NCI-H146 (cell line): Measurements from ENCODE around the gene TXNL4B.
"Not testable (repeated sequence)": the region's sequence is repeated elsewhere in the genome, so short reads cannot be mapped to it uniquely, and the experiment has no call there.

Experiments
- DNase-seq: peaks from one replicate; lab custom pipeline; 2025; lab: John Stamatoyannopoulos, UW

The TXNL4B gene

DNA sequence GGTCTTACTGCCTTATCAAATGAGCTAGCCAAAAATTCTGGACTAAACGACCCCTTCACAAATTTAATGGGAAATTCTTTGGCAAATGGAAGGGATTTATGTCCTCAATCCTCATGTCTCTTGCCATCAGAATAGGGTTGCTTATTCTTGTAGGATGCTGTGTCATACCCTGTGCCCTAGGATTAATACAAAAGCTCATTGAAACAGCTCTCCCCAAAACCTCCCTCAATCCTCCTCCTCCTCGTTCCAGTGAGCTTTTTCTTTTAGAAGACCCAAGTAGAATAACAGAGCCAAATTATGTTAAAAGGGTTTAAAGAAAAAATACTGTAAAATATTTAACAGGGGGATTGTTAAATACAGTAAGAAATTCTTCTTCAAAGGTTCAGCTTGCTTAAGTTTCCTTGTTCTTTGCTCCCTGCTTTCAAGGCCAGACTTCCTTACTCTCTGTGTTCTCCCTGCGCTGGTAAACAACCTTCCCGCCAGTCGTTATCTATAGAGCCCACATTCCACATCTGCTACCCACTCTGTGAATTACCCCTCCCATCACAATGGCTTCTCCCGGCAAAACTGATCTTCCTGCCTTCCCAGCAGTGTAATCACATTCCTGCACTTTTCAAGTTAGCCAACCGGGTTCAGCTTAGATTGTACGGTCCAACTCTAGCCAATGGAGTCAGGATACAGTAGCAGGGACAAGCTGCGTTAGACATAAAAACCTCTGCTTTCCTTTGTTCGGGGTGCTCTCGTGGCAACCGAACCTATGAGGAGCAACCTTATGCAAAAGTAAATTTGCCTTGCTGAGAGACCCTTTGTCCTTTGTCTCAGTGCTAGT is 20.7 kb downstream of the TXNL4B start:
- DNase-seq = no peak

DNA sequence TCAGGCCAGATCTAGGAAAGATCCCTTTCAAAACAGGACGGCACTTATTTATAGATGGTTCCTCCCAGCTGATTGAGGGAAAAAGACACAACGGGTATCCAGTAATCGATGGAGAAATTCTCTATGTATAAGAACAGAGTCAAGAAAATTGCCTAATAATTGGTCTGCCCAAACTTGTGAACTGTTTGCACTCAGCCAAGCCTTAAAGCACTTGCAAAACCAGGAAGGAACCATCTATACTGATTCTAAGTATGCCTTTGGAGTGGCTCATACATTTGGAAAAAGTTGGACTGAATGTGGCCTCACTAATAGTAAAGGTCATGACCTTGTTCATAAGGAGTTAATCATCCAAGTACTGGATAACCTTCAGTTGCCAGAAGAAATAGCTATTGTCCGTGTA is 24.5 kb downstream of the TXNL4B start:
- no peak for DNase-seq

DNA sequence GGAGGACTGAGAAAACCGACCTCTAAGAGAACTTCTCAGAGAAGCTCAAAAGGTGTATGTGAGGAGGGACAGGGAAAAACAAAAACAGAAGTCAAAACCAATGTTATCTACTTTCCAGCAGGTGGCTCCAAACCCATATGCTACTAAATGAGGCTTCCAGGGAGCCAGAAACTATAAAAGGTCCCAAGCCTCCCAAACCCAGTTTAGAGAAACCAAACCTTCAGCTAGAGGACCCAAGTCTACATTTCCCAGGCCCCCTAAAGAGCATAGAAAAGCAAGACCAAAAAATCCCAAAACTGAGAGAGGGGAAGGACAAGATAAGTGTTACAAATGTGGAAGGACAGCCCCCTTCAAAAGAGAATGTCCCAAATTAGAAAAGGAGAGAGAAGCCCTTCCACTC is 26.7 kb downstream of the TXNL4B start:
- DNase-seq = peak; percentile 41

DNA sequence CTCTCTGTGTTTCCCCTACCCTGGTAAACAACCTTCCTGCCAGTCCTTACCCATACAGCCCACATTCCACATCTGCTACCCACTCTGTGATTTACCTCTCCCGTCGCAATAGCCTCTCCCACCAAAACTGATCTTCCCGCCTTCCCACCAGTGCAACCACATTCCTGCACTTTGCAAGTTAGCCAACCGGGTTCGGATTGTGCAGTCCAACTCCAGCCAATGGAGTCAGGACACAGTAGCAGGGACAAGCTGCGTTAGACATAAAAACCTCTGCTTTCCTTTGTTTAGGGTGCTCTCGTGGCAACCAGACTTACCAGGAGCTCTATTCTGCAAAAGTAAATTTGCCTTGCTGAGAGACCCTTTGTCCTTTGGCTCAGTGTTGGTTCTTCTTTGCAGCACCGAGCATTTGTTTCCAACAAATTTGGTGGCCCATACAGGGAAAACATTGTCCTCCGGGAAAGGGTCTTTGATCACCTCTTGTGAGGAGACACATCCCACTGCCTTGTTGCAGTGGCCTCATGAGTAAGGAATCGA is 29.0 kb downstream of the TXNL4B start:
- no peak for DNase-seq

DNA sequence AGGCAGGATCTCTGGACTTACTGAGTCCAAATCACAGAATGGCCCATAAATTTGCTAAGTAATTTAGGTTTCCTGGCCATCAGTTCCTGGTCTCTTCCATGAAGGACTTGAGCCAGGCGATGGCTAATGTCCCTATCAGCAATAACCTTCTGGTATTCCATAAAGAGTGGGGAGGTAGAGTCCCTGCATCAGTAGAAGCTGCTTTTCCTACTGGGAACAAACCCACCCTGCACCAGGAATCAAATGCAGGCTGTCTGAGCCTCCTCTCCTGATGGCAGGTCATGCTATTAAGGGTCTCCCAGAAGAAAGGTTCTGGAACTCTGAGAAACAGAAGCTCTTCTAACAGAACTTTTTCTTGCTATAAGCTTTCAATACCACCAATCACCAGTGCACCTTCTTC is 31.9 kb downstream of the TXNL4B start:
- no peak for DNase-seq

DNA sequence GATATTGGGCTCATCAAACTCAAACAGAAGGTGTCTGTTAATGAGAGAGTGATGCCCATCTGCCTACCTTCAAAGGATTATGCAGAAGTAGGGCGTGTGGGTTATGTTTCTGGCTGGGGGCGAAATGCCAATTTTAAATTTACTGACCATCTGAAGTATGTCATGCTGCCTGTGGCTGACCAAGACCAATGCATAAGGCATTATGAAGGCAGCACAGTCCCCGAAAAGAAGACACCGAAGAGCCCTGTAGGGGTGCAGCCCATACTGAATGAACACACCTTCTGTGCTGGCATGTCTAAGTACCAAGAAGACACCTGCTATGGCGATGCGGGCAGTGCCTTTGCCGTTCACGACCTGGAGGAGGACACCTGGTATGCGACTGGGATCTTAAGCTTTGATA is 33.0 kb downstream of the TXNL4B start:
- DNase-seq = no peak

DNA sequence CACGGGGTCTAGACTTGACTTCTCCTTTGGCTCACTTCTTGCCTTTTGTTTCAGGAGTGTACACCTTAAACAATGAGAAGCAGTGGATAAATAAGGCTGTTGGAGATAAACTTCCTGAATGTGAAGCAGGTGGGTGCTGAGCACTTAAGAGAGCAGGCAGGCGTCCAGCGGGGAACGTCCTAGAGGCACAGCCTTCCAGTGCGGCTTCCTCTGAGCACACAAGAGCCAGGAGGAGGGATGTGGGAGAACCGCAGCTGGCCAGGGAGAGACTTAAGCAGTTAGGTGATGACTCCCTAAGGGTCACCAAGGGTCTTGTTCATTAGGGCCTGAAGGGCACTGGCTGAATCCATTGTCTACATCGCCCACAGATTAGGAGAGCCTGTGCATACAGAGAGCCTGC is 34.4 kb downstream of the TXNL4B start:
- not testable (repeated sequence) for DNase-seq

DNA sequence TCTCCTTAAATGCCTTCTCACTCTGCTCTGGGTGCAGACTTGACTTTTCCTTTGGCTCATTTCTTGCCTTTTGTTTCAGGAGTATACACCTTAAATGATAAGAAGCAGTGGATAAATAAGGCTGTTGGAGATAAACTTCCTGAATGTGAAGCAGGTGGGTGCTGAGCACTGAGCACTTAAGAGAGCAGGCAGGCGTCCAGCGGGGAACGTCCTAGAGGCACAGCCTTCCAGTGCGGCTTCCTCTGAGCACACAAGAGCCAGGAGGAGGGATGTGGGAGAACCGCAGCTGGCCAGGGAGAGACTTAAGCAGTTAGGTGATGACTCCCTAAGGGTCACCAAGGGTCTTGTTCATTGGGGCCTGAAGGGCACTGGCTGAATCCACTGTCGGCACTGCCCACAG is 36.1 kb downstream of the TXNL4B start:
- DNase-seq = not testable (repeated sequence)

DNA sequence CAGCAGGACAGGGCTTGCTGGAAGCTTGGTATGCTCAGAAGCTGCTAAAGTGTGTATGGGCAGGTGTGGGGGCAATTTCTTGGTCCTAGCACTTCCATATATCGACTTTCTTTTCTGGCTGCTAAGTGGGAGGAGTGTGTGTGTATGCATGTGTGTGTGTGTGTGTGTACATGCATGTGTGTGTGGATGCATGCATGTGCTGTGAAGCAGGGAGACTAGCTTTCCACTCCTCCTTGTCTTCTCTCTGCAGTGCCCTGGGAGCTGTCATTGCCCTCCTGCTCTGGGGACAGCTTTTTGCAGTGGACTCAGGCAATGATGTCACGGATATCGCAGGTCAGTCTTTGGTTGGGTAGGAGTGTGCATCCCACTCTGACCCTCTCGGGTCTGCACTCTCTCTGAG is 37.5 kb downstream of the TXNL4B start:
- no peak for DNase-seq

DNA sequence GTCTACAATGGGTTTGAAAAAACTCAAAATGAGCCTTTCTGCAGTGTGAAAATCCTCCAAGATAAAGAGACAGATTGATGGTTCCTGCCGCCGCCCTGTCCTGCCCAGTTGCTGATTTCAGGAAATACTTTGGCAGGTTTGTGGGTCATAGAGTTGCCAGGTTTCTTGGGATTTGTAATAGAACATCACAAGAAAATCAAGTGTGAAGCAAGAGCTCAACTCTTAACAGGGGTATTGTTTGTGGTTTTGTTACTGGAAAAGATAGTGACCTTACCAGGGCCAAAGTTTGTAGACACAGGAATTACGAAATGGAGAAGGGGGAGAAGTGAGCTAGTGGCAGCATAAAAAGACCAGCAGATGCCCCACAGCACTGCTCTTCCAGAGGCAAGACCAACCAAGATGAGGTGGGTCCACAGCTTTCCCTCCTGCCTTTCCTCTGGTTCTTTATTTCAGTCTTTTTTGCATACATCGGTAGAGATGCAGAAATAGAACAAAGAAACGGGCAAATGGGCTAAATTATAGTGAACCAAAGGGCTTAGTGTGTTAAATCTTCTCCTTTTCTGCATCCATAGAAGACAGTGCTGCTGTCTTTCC is 39.1 kb downstream of the TXNL4B start, which contains the start of gene HP:
Gene HP (plus strand): TSS at position 252 of the 594 bp plus-strand sequence. CDS start 148 bp downstream, at position 400.
- not testable (repeated sequence) for DNase-seq

DNA sequence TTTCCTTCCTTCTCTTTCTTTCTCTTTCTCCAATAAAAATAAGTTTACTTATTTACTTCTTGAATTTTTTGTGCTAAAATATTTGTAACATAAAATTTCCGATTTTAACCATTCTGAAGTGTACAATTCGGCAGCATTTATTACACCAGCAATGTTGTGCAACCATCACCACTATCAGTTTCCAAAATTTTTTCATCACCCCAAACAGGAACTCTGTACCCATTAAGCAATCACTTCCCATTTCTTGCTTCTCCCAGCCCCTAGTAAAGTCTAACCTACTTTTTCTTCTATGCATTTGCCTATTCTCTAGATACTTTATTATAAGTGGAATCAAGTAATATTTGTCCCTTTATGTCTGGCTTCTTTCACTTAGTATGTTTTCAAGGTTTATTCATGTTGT is 41.6 kb downstream of the TXNL4B start:
- no peak for DNase-seq

DNA sequence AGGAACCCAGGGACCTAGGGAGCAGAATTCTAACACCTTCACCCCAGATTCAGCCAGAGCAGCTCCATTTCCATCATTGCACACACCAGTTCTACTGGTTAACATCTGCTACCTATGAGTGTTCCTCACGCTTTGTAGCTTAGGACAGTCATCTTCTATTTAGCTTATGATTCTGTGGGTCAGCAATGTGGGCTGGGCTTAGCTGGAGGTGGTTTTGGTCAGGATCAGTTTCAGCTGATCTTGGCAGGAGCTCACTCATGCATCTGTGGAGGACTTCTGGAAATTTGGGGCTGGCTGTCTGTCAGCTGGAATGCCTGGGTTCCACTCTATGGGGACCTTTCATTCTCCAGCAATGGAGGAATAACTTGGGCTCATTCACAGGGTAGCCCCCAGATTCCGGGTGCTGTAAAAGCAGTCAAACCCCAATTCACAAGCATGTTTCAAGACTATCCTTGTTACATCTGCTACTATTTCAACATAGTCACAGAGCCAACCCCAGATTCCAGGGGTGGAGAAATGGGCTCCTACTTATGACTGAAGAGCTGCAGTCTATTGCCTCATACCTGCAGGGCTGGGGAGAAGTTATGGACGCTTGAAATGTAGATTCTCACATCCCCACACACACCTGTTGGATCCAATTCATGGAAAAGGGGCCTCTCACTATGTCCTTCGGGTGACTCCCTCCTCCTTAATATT is 42.5 kb downstream of the TXNL4B start:
- DNase-seq = no peak

DNA sequence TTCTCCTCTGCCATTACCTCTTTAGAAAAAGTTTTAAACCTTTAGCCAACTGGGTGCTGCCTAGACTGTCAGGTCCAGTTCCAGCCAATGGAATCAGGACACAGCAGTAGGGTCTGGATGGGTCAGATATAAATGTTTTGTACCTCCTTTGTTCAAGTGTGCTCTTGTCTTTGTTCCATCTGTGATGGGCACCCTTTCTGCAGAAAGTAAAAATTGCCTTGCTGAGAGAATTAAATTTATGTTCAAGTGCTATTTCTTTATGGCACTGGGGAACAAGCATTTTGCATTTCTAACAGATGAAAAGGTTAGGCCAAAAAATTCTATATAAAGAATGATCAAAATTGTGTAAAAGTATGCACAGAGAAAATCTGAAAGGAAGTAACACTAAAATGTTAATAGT is 44.3 kb downstream of the TXNL4B start:
- no peak for DNase-seq

DNA sequence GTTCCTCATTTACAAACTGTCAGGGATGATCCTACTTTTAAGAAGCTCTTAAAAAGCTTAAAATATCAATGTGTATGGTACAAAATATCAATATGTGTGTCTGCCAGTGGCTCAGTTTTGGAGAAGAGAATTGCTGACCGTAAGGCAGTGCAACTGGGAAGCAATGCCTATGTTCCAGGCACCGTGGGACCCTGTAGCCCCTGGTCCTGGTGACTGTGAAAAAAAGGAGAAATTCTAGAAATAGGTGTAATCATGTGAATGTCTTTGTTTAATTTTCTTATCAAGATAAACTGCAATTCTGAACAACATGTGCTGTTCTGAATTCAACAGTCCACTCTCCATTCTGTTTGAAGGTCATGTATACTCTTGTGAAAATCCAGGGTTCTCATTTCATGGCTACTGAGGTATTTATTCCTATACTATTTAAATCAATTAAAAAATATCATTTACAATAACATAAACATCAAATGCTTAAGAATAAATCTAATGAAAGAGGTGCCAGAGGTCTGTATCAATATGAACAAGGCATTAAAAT is 48.5 kb downstream of the TXNL4B start:
- DNase-seq = no peak

DNA sequence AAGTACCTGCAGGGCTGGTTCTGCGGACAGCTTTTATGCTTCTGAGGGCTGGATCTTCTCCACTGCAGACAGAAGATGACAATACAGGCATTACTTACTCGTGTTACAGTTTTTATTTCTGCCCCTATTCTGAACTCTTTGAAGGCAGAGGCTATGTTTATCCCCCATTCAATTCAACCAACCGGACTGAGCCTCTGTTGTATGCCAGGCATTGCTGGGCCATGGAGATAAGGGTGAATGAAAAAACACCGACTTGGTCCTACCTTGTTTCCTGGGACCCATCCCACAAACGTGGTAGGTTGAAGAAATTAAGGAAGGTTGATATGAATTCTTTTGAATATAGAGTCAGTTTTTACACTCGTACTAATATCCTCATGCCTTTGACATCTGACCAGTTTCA is 49.1 kb downstream of the TXNL4B start:
- no peak for DNase-seq

DNA sequence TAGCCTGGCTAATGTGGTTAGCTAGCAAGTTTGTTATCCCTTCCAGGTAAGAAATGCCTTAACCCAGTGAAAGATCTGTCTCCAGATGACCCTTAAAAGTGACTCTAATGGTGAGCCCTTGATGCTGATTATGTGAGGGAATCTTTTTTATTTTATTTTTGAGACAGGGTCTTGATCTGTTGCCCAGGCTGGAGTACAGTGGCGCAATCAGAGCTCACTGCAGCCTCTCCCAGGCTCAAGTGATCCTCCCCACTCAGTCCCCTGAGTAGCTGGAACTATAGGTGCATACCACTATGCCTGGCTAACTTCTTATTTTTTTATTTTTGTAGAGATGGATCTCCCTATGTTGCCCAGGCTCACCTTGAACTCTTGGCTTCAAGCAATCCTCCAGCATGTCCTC is 49.9 kb downstream of the TXNL4B start:
- no peak for DNase-seq

DNA sequence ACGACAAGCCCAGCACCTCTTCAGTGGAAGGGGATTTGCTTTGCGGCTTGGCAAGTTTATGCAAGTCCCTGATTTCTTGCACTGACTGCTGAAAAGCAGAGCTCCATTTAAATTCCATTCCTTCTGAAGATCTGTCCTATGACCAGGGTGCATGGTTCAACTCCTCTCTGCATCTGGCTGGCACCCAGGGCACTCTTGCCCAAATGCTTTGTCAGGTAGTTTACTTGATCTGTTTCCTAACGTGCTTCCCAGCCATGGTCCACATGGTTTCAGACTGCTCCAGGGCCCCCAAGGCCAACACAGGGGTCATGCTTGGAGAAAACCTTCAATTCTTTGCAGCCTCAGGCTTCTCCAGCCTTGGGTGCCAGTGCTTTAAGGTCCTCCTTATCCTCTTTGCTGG is 50.4 kb downstream of the TXNL4B start:
- no peak for DNase-seq

DNA sequence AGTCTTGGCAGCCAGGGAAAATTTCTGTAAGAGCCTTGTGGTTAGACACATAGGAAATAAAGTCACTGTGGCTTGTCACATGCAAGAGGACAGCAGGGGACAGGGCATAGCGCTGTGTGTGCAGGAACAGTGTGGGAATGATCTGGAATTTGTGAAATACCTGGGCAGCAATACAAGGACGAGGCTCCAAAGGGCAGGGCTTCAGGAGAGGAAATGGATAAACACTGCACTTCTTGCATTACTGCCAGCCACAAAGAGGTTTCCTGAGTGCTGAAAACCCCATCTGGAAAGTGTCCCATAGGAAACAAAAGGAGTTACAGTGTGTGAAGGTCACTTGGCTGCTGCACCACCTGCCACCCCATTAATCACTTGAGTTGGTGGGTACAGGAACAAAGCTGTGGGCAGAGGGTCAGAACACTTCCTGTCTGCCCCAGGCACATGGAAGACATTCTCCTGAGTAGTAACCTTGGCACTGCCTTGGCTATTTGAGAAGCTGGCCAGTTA is 51.2 kb downstream of the TXNL4B start:
- DNase-seq = no peak

DNA sequence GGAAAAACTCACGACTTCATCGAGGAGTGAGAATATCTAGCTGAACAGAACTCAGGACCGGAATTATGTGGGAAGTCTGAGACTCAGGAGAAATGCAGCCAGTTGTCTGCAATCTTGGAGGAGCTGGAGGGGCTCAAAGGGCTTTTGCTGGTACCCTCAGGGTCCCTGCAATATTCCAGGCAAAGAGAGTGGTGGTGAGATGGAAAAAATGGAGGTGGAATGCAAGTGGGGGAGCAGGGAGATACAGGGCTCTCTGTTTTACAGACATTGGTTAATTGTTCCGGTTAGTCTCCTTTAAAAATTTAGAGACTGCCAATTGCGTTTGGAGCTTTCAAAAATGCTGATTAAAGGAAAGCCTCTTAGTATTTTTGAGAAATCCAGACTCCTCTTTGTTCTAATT is 57.3 kb downstream of the TXNL4B start:
- DNase-seq = no peak
